ENCODE data around the gene HOXA9.

The HOXA9 gene

GRCh38 chr7:27174874-27175625, 9.7 kb upstream of the HOXA9 start:
- no peaks in the 10 kb centered on the region for H3K4me1 ChIP-seq (ENCODE audit: control insufficient read depth, insufficient read depth, low read length)
- no peaks in the 10 kb centered on the region for H3K9me3 ChIP-seq (ENCODE audit: control insufficient read depth, low read length)
- 20 to 22% methylated on average over 12 of the region's 12 CpGs for WGBS, 2 experiments
- H3K27me3 ChIP-seq (ENCODE audit: control insufficient read depth, insufficient read depth, low read length, poor library complexity, severe bottlenecking) = peaks cover 100% of the 10 kb centered on the region
- no peaks in the 10 kb centered on the region for H3K36me3 ChIP-seq (ENCODE audit: control insufficient read depth, insufficient read depth, low read length)
- no peak overlapping the region for H3K4me3 ChIP-seq (ENCODE audit: insufficient read depth, low read depth, low read length)
- no peak overlapping the region for H3K27ac ChIP-seq (ENCODE audit: insufficient read depth, low read depth, low read length, poor library complexity, severe bottlenecking)

GRCh38 chr7:27173956-27174873, 8.9 kb upstream of the HOXA9 start, which contains the start of gene HOXA10:
HOXA10 (minus strand) TSS chr7:27174320; CDS start chr7:27174306, 14 bp downstream.
- Histone ChIP-seq H3K27me3 (ENCODE audit: control insufficient read depth, insufficient read depth, low read length, poor library complexity, severe bottlenecking) (peaks cover 100% of the 10 kb centered on the region), H3K36me3 (ENCODE audit: control insufficient read depth, insufficient read depth, low read length) (no peaks in the 10 kb centered on the region), H3K27ac (ENCODE audit: insufficient read depth, low read depth, low read length, poor library complexity, severe bottlenecking) (no peak within 1 kb of the TSS), H3K4me1 (ENCODE audit: control insufficient read depth, insufficient read depth, low read length) (no peaks in the 10 kb centered on the region), H3K9me3 (ENCODE audit: control insufficient read depth, low read length) (no peaks in the 10 kb centered on the region), H3K4me3 (ENCODE audit: insufficient read depth, low read depth, low read length) (no peak within 1 kb of the TSS)
- WGBS, 2 experiments = 6% methylated on average over 82 of the region's 82 CpGs

DNA sequence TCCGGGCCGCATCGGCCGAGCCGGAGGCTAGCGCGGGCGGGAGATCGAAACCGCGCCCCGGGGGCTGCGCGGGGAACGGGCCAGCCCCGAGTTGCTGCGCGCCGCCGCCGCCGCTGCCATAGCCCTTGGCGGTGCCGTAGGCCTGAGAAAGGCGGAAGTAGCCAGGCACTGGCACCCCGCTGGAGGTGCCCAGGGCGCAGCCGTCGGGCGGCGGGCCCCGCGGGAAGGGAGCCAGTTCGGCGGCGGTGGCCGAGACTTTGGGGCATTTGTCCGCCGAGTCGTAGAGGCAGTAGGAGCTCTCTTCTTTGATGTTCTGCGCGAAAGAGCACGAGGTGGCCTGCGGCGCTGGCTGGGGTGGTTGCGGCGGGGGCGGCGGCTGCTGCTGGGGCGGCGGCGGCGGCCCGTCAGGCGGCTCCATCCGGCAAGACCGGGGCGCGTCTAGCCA, 8.2 kb upstream of the HOXA9 start:
- Histone ChIP-seq H3K27me3 (ENCODE audit: control insufficient read depth, insufficient read depth, low read length, poor library complexity, severe bottlenecking) (peaks cover 100% of the 10 kb centered on the region), H3K4me1 (ENCODE audit: control insufficient read depth, insufficient read depth, low read length) (no peaks in the 10 kb centered on the region), H3K27ac (ENCODE audit: insufficient read depth, low read depth, low read length, poor library complexity, severe bottlenecking) (no peak overlapping the region), H3K9me3 (ENCODE audit: control insufficient read depth, low read length) (no peaks in the 10 kb centered on the region), H3K4me3 (ENCODE audit: insufficient read depth, low read depth, low read length) (no peak overlapping the region), H3K36me3 (ENCODE audit: control insufficient read depth, insufficient read depth, low read length) (no peaks in the 10 kb centered on the region)
- WGBS, 2 experiments = 1% methylated on average over 59 of the region's 59 CpGs

- Histone ChIP-seq H3K36me3 (ENCODE audit: control insufficient read depth, insufficient read depth, low read length) (no peaks in the 10 kb centered on the region), H3K4me1 (ENCODE audit: control insufficient read depth, insufficient read depth, low read length) (no peaks in the 10 kb centered on the region), H3K27ac (ENCODE audit: insufficient read depth, low read depth, low read length, poor library complexity, severe bottlenecking) (no peak overlapping the region), H3K27me3 (ENCODE audit: control insufficient read depth, insufficient read depth, low read length, poor library complexity, severe bottlenecking) (peaks cover 100% of the 10 kb centered on the region), H3K9me3 (ENCODE audit: control insufficient read depth, low read length) (no peaks in the 10 kb centered on the region), H3K4me3 (ENCODE audit: insufficient read depth, low read depth, low read length) (no peak overlapping the region)
- 2% methylated on average over 58 of the region's 58 CpGs for WGBS, 2 experiments
Measured at GRCh38 chr7:27172823-27173510, 7.6 kb upstream of the HOXA9 start.

DNA sequence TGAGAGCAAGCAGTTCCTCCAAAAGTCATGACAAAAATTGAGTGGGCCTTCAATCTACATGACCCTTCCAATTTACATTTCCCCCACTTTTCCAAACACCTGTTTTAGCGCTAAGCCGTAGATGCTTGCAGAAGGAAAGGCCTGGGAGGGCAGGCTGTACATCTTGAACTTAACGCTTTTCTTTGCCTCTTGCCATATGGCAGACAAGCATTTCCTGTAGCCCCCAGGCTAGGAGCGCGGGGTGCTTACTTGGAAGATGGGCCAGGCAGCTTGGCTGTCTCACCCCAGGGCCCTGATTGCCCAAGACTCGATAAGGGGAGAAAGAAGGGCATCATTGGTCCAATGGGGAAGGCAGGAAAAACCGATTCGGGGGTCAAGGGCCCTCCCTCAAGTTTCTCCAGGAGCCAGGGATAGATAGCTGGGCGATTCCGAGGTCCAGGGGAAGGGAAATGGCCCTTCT, 7.0 kb upstream of the HOXA9 start:
- WGBS, 2 experiments = 9 to 12% methylated on average over 10 of the region's 10 CpGs

GRCh38 chr7:27171637-27172314, 6.4 kb upstream of the HOXA9 start:
- Histone ChIP-seq H3K9me3 (ENCODE audit: control insufficient read depth, low read length) (no peaks in the 10 kb centered on the region), H3K27ac (ENCODE audit: insufficient read depth, low read depth, low read length, poor library complexity, severe bottlenecking) (no peak overlapping the region), H3K36me3 (ENCODE audit: control insufficient read depth, insufficient read depth, low read length) (no peaks in the 10 kb centered on the region), H3K27me3 (ENCODE audit: control insufficient read depth, insufficient read depth, low read length, poor library complexity, severe bottlenecking) (peaks cover 100% of the 10 kb centered on the region), H3K4me3 (ENCODE audit: insufficient read depth, low read depth, low read length) (no peak overlapping the region), H3K4me1 (ENCODE audit: control insufficient read depth, insufficient read depth, low read length) (no peaks in the 10 kb centered on the region)
- 6% methylated on average over 30 of the region's 30 CpGs for WGBS, 2 experiments

More for the DNA sequence above, 7.0 kb upstream of the HOXA9 start:
- H3K27ac ChIP-seq (ENCODE audit: insufficient read depth, low read depth, low read length, poor library complexity, severe bottlenecking) = no peak overlapping the region
- H3K9me3 ChIP-seq (ENCODE audit: control insufficient read depth, low read length) = no peaks in the 10 kb centered on the region
- H3K4me1 ChIP-seq (ENCODE audit: control insufficient read depth, insufficient read depth, low read length) = no peaks in the 10 kb centered on the region
- H3K27me3 ChIP-seq (ENCODE audit: control insufficient read depth, insufficient read depth, low read length, poor library complexity, severe bottlenecking) = peaks cover 100% of the 10 kb centered on the region
- no peaks in the 10 kb centered on the region for H3K36me3 ChIP-seq (ENCODE audit: control insufficient read depth, insufficient read depth, low read length)
- no peak overlapping the region for H3K4me3 ChIP-seq (ENCODE audit: insufficient read depth, low read depth, low read length)

- WGBS, 2 experiments = 2 to 7% methylated on average over 8 of the region's 8 CpGs
- Histone ChIP-seq H3K9me3 (ENCODE audit: control insufficient read depth, low read length) (no peaks in the 10 kb centered on the region), H3K36me3 (ENCODE audit: control insufficient read depth, insufficient read depth, low read length) (no peaks in the 10 kb centered on the region), H3K4me3 (ENCODE audit: insufficient read depth, low read depth, low read length) (no peak overlapping the region), H3K27ac (ENCODE audit: insufficient read depth, low read depth, low read length, poor library complexity, severe bottlenecking) (no peak overlapping the region), H3K4me1 (ENCODE audit: control insufficient read depth, insufficient read depth, low read length) (no peaks in the 10 kb centered on the region), H3K27me3 (ENCODE audit: control insufficient read depth, insufficient read depth, low read length, poor library complexity, severe bottlenecking) (peaks cover 100% of the 10 kb centered on the region)
Measured at GRCh38 chr7:27171325-27171636, 5.9 kb upstream of the HOXA9 start.

- Histone ChIP-seq H3K4me1 (ENCODE audit: control insufficient read depth, insufficient read depth, low read length) (no peaks in the 10 kb centered on the region), H3K27ac (ENCODE audit: insufficient read depth, low read depth, low read length, poor library complexity, severe bottlenecking) (no peak overlapping the region), H3K36me3 (ENCODE audit: control insufficient read depth, insufficient read depth, low read length) (no peaks in the 10 kb centered on the region), H3K4me3 (ENCODE audit: insufficient read depth, low read depth, low read length) (no peak overlapping the region), H3K9me3 (ENCODE audit: control insufficient read depth, low read length) (no peaks in the 10 kb centered on the region), H3K27me3 (ENCODE audit: control insufficient read depth, insufficient read depth, low read length, poor library complexity, severe bottlenecking) (peaks cover 100% of the 10 kb centered on the region)
- 22 to 28% methylated on average over 6 to 9 of the region's 11 CpGs for WGBS, 2 experiments
Measured at GRCh38 chr7:27170426-27171324, 5.3 kb upstream of the HOXA9 start.
